ENCODE measurements around the gene TEKT5. TPM values are rescaled to one million over a fixed set of nuclear protein-coding genes. Genes with fewer than 3 reads are reported as not detected.
"Not testable (repeated sequence)": the region's sequence is repeated elsewhere in the genome, so short reads cannot be mapped to it uniquely, and the experiment has no call there.

Gene TEKT5
- total and polyA plus RNA-seq, 4 donors, result 0.13 to 0.92 TPM; not detected in 2

- Histone ChIP-seq H3K4me1 (ENCODE audit: control insufficient read depth in 4 of 4, insufficient read depth in 4 of 4, low read length in 3 of 4) (no peaks in the 10 kb centered on the region), H3K9ac (ENCODE audit: low read depth in 1 of 2, low read length in 2 of 2) (no peak overlapping the region), H3K36me3 (ENCODE audit: control insufficient read depth in 4 of 4, insufficient read depth in 3 of 4, low read depth in 1 of 4, low read length in 3 of 4) (no peaks in the 10 kb centered on the region), H3K4me3 (ENCODE audit: low read depth in 1 of 3, low read length in 3 of 3) (no peak overlapping the region), H3K27me3 (ENCODE audit: control insufficient read depth in 4 of 4, insufficient read depth in 4 of 4, low read length in 3 of 4) (no peaks in the 10 kb centered on the region), H3K9me3 (ENCODE audit: control insufficient read depth in 4 of 4, low read length in 3 of 4) (no peaks in the 10 kb centered on the region), H3K27ac (ENCODE audit: low read depth in 1 of 2, low read length in 2 of 2) (no peak overlapping the region)
- no peak for TF ChIP-seq FOXA1 (IDR thresholded peaks at IDR 0.05)
- no peak for DNase-seq (ENCODE audit: low spot score)
Observed at GRCh38 chr16:10679921-10680320, 14.8 kb downstream of the TEKT5 start.

GRCh38 chr16:10679441-10679840, 15.3 kb downstream of the TEKT5 start:
- not testable (repeated sequence) for H3K9ac ChIP-seq (ENCODE audit: low read depth in 1 of 2, low read length in 2 of 2); DNase-seq (ENCODE audit: low spot score); H3K27ac ChIP-seq (ENCODE audit: low read depth in 1 of 2, low read length in 2 of 2); H3K27me3 ChIP-seq (ENCODE audit: control insufficient read depth in 4 of 4, insufficient read depth in 4 of 4, low read length in 3 of 4); H3K36me3 ChIP-seq (ENCODE audit: control insufficient read depth in 4 of 4, insufficient read depth in 3 of 4, low read depth in 1 of 4, low read length in 3 of 4); H3K9me3 ChIP-seq (ENCODE audit: control insufficient read depth in 4 of 4, low read length in 3 of 4); H3K4me1 ChIP-seq (ENCODE audit: control insufficient read depth in 4 of 4, insufficient read depth in 4 of 4, low read length in 3 of 4); H3K4me3 ChIP-seq (ENCODE audit: low read depth in 1 of 3, low read length in 3 of 3)
- 94% methylated on average over 7 of the region's 7 CpGs for WGBS

GRCh38 chr16:10678655-10679054, 16.1 kb downstream of the TEKT5 start:
- no peaks in the 10 kb centered on the region for H3K36me3 ChIP-seq (ENCODE audit: control insufficient read depth in 4 of 4, insufficient read depth in 3 of 4, low read depth in 1 of 4, low read length in 3 of 4)
- no peak overlapping the region for H3K9ac ChIP-seq (ENCODE audit: low read depth in 1 of 2, low read length in 2 of 2)
- H3K4me1 ChIP-seq (ENCODE audit: control insufficient read depth in 4 of 4, insufficient read depth in 4 of 4, low read length in 3 of 4), result no peaks in the 10 kb centered on the region
- no peaks in the 10 kb centered on the region for H3K27me3 ChIP-seq (ENCODE audit: control insufficient read depth in 4 of 4, insufficient read depth in 4 of 4, low read length in 3 of 4)
- H3K4me3 ChIP-seq (ENCODE audit: low read depth in 1 of 3, low read length in 3 of 3), result no peak overlapping the region
- DNase-seq (ENCODE audit: low spot score), result no peak
- TF ChIP-seq FOXA2 (IDR thresholded peaks at IDR 0.05) (no peak), HNF4G (IDR thresholded peaks at IDR 0.05) (no peak), ZBTB33 (IDR thresholded peaks at IDR 0.05) (no peak), FOXA1 (IDR thresholded peaks at IDR 0.05) (no peak), REST (IDR thresholded peaks at IDR 0.05) (no peak), JUND (IDR thresholded peaks at IDR 0.05) (no peak), GABPA (IDR thresholded peaks at IDR 0.05 in 1 of 2, conservative IDR thresholded peaks at IDR 0.05 in 1 of 2) (no peak), EGR1 (IDR thresholded peaks at IDR 0.05; ENCODE audit: low read depth in 2 of 2) (no peak), MAX (IDR thresholded peaks at IDR 0.05) (no peak), NR2F2 (IDR thresholded peaks at IDR 0.05) (no peak), ATF3 (IDR thresholded peaks at IDR 0.05) (no peak), SP1 (IDR thresholded peaks at IDR 0.05) (no peak), RAD21 (IDR thresholded peaks at IDR 0.05) (no peak), HNF4A (conservative IDR thresholded peaks at IDR 0.05) (no peak), TAF1 (conservative IDR thresholded peaks at IDR 0.05) (no peak), CTCF (IDR thresholded peaks at IDR 0.05; ENCODE audit: low read depth, low read length, missing input control) (no peak), RXRA (IDR thresholded peaks at IDR 0.05) (no peak), YY1 (IDR thresholded peaks at IDR 0.05) (no peak)
- no peaks in the 10 kb centered on the region for H3K9me3 ChIP-seq (ENCODE audit: control insufficient read depth in 4 of 4, low read length in 3 of 4)
- 75% methylated on average over 2 of the region's 2 CpGs for WGBS
- H3K27ac ChIP-seq (ENCODE audit: low read depth in 1 of 2, low read length in 2 of 2), result no peak overlapping the region

All from liver (tissue), 9 donors.